ENCODE results near the gene FSTL4. TPM values are rescaled to one million over a fixed set of nuclear protein-coding genes. Genes with fewer than 3 reads are reported as not detected.

FSTL4 gene
- total RNA-seq, 4 donors from 2014 or later, result 0.27 TPM; not detected in 3

- Histone ChIP-seq H3K36me3 (no peaks in the 10 kb centered on the region), H3K27me3 (no peaks in the 10 kb centered on the region), H3K4me1 (no peaks in the 10 kb centered on the region), H3K27ac (no peak overlapping the region), H3K4me3 (no peak overlapping the region), H3K9me3 (no peaks in the 10 kb centered on the region)
- in situ Hi-C loops (cut with MboI; ENCODE audit: low pct_ligation_motif_present in 1 of 4, low pct_unique_long_range_greater_than_20kb in 1 of 4, low sequenced_read_pairs in 3 of 4), result no loop called here
- TF ChIP-seq CTCF (IDR thresholded peaks at IDR 0.05), result no peak
- TF ChIP-seq EP300 (IDR thresholded peaks at IDR 0.05; ENCODE audit: low read depth), result no peak
- no peak for TF ChIP-seq POLR2A (IDR thresholded peaks at IDR 0.05)
- 75 to 91% methylated on average over 6 to 22 of the region's 22 CpGs for WGBS, 2 donors (ENCODE audit: low coverage in 1 of 2)
- DNase-seq, result no peak
- intact Hi-C loops (cut with DNase I; ENCODE audit: low total_unique reads), result no loop called here
Observed at GRCh38 chr5:133316346-133317343, 295.7 kb downstream of the FSTL4 start.

GRCh38 chr5:133314086-133314485 lies 298.3 kb downstream of the FSTL4 start:
- 71% methylated on average over 4 of the region's 7 CpGs; no CpG with 5 or more reads in 1 of the 2 donors for WGBS, 2 donors (ENCODE audit: low coverage in 1 of 2)
- Histone ChIP-seq H3K36me3 (no peaks in the 10 kb centered on the region), H3K27me3 (no peaks in the 10 kb centered on the region), H3K4me1 (no peaks in the 10 kb centered on the region), H3K9me3 (no peaks in the 10 kb centered on the region), H3K4me3 (no peak overlapping the region), H3K27ac (no peak overlapping the region)
- intact Hi-C loops (cut with DNase I; ENCODE audit: low total_unique reads) (no loop called here), in situ Hi-C loops (cut with MboI; ENCODE audit: low pct_ligation_motif_present in 1 of 4, low pct_unique_long_range_greater_than_20kb in 1 of 4, low sequenced_read_pairs in 3 of 4) (no loop called here)
- DNase-seq, result no peak
- TF ChIP-seq CTCF (IDR thresholded peaks at IDR 0.05) (no peak), POLR2A (IDR thresholded peaks at IDR 0.05) (no peak), POLR2AphosphoS5 (IDR thresholded peaks at IDR 0.05) (no peak), EP300 (IDR thresholded peaks at IDR 0.05; ENCODE audit: low read depth) (no peak)

GRCh38 chr5:133311176-133311575 lies 301.2 kb downstream of the FSTL4 start:
- intact Hi-C loops (cut with DNase I; ENCODE audit: low total_unique reads) (no loop called here), in situ Hi-C loops (cut with MboI; ENCODE audit: low pct_ligation_motif_present in 1 of 4, low pct_unique_long_range_greater_than_20kb in 1 of 4, low sequenced_read_pairs in 3 of 4) (no loop called here)
- no peaks in the 10 kb centered on the region for H3K4me1 ChIP-seq
- no peak overlapping the region for H3K27ac ChIP-seq
- no peaks in the 10 kb centered on the region for H3K27me3 ChIP-seq
- TF ChIP-seq EP300 (IDR thresholded peaks at IDR 0.05; ENCODE audit: low read depth), result no peak
- no peak for TF ChIP-seq CTCF (IDR thresholded peaks at IDR 0.05)
- TF ChIP-seq POLR2AphosphoS5 (IDR thresholded peaks at IDR 0.05), result no peak
- no peak for TF ChIP-seq POLR2A (IDR thresholded peaks at IDR 0.05)
- H3K9me3 ChIP-seq, result no peaks in the 10 kb centered on the region
- DNase-seq, result no peak
- H3K4me3 ChIP-seq, result no peak overlapping the region
- no peaks in the 10 kb centered on the region for H3K36me3 ChIP-seq
- 72% methylated on average over 4 of the region's 4 CpGs; no CpG with 5 or more reads in 1 of the 2 donors for WGBS, 2 donors (ENCODE audit: low coverage in 1 of 2)

- H3K4me3 ChIP-seq, result no peak overlapping the region
- no peak for DNase-seq
- no peaks in the 10 kb centered on the region for H3K36me3 ChIP-seq
- H3K27me3 ChIP-seq, result no peaks in the 10 kb centered on the region
- TF ChIP-seq POLR2A (IDR thresholded peaks at IDR 0.05) (no peak), POLR2AphosphoS5 (IDR thresholded peaks at IDR 0.05) (no peak), EP300 (IDR thresholded peaks at IDR 0.05; ENCODE audit: low read depth) (no peak), CTCF (IDR thresholded peaks at IDR 0.05) (no peak)
- no peak overlapping the region for H3K27ac ChIP-seq
- H3K9me3 ChIP-seq, result no peaks in the 10 kb centered on the region
- intact Hi-C loops (cut with DNase I; ENCODE audit: low total_unique reads) (no loop called here), in situ Hi-C loops (cut with MboI; ENCODE audit: low pct_ligation_motif_present in 1 of 4, low pct_unique_long_range_greater_than_20kb in 1 of 4, low sequenced_read_pairs in 3 of 4) (no loop called here)
- WGBS, 2 donors (ENCODE audit: low coverage in 1 of 2), result 74 to 90% methylated on average over 5 to 7 of the region's 7 CpGs
- no peaks in the 10 kb centered on the region for H3K4me1 ChIP-seq
Observed at GRCh38 chr5:133309984-133310621, 302.2 kb downstream of the FSTL4 start.

All from transverse colon (tissue), 4 donors.